Kasumi-1 (cell line): ENCODE measurements around the gene SHANK1.

Experiments
- DNase-seq, 2 experiments: peaks; one replicate each; lab custom pipeline; 2025; lab: John Stamatoyannopoulos, UW

SHANK1 gene

DNA sequence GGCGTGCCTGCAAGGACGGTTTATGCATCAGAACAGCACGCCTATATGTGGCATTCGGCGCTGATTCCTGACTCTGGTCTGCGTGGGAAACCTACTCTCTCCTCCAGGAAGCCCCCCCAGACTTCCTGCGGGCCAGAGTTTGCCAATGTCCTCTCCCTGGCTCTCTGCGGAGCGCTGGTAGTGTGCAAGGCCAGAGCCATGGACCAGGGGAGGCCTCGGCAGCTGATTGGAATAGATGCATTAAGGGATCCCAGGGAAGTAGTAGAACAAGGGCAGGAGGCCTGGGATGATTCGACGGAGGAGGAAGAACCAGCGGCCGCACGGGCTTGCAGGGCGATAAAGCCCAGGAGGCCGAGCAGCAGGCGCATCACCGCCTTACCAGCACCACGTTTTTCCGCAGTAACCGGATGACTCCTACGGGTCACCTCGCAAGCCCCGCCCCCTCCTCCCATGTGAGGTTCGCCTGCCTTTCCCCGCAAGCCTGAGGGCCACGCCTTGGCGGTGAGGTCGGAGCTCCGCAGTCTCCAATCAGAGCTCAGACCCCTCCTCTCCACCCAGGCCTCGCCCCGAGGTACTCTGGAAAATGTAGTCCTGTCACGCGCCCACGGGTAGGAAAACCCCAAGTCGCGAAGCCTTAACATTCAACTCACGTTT, 8.6 kb upstream of the SHANK1 start:
- DNase-seq = peak; percentile 95 to 97

GRCh38 chr19:50725911-50726230, 6.3 kb upstream of the SHANK1 start:
- no peak for DNase-seq

GRCh38 chr19:50725218-50725910, 5.8 kb upstream of the SHANK1 start:
- DNase-seq = no peak

DNA sequence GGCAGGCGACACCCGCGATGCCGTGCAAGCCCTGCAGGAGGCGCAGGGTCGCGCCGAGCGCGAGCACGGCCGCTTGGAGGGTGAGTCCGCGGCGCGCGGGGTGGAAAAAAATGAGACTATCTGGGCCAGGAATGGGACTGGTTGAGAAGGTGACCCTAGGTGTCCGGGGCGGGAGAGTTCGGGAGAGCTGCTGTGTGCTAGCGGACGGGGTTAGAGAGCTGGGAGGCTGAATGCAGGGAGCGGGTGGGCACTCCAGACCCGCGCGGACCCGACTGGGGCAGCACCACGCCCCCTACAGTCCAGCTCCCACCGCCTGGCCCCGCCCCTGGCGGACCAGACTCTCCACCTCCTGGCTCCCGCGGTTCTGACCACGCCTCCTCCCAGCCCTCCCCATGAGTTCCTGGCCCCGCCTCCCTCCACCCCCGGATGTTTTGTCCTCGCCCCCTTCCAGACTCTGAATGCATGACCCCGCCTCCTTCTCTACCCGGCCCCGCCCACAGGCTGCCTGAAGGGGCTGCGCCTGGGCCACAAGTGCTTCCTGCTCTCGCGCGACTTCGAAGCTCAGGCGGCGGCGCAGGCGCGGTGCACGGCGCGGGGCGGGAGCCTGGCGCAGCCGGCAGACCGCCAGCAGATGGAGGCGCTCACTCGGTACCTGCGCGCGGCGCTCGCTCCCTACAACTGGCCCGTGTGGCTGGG, 5.1 kb upstream of the SHANK1 start:
- DNase-seq = peak; percentile 97 to 98

- DNase-seq = peak in 1 of 2 experiments; percentile 34
These were observed 4.3 kb upstream of the SHANK1 start for GRCh38 chr19:50723735-50724521.

GRCh38 chr19:50723069-50723468, 3.5 kb upstream of the SHANK1 start, which contains the start of gene CLEC11A:
Gene CLEC11A, plus strand, starts transcription at chr19:50723364. Its CDS starts 162 bp downstream, at chr19:50723526.
- DNase-seq = peak; percentile 95 to 97

DNA sequence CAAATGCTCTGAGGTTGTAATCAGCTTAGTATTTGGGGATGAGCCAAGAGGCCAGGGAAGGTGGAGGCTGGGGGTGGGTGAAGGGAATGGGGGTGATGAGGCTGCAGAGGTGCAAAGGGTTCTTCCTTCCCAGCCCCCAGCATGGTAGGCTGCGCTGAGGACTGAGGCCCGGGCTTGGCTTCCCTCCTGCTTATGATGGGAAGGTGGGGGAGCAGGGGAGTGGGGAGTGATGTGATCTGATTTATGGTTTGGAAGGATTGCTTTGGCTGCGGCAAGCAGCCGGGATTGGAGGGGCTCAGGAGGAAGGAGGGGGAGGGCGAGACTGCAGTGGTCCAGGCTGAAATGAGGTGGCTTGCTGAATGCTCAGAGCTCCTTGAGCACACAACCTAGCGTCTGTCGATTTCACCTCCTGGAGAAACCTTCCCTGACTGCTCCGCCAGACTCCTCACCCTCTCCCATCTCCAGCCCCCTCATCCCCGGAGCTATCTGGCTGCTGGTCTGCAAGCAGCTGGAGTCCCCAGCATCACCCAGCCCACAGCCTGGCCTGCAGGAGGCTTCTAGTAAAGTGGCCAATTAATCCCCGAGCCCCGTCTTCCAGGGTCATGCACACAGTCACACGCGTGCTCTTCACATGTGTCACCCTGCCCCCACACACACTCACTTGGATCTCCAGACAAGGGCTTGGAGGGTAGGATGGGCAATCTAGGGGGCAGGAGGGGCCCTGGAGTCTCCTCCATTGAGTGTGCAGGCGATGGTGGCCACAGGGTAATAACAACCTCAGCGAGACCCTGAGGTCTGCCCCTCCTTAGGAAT, 2.8 kb upstream of the SHANK1 start:
- peak in 1 of 2 experiments; percentile 61 for DNase-seq

DNA sequence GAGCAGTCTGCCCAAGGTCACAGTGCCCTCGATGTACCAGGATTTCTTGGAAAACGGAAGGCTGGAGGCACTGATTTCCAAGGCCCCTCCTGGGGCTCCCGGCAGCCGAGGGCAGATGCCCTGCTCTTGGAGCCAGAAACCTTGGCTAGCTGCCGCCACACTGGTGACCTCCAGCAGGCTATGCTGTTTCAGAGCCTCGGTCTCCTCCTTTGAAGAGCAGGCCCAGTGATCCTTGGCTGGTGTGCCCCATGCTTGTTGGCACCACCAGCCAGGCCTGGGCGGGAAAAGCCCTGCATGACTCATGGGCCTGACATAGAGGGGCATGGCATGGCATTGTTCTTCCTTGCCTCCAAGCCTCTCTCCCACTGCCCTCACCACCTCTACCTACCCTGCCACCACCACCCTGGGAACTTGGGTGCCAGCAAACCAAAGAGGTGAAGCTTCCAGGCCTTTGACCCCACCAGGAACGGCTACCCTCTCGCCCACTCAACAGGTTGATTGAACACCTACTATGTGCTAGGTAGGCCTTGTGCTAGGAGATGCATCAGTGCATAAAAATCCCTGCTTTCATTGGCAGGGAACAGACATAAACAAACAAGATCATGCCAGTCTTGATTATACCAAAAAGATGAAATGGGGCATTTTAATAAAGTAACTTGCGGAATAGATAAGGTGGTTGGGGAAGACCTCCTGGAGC, 2.0 kb upstream of the SHANK1 start:
- DNase-seq = no peak

DNA sequence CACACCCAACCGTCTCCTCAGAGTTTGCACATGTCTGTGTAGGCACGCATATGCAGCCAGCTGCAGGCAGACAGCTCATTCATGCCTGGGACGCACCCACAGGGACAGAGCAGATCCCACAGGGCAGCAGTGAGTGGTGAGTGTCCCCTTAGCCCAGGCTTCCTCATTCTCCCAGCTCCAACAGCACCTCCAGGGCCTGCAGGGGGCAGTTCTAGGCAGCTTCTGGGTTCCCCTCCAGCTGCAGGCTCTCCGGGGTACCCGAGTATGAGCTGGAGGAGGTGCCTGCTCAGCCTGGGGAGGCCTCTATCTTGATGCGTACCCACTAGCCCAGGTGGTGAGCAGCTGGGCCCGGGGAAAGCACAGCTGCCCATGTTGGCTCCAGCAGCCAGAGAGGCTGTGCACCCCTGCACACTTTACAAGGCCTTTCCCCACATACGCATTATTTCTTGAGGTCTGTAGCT, 1.3 kb upstream of the SHANK1 start:
- DNase-seq = peak; percentile 81

- no peak for DNase-seq
These were observed 749 bp upstream of the SHANK1 start for GRCh38 chr19:50720181-50720920.

GRCh38 chr19:50719119-50719435, 525 bp downstream of the SHANK1 start:
- DNase-seq = no peak

DNA sequence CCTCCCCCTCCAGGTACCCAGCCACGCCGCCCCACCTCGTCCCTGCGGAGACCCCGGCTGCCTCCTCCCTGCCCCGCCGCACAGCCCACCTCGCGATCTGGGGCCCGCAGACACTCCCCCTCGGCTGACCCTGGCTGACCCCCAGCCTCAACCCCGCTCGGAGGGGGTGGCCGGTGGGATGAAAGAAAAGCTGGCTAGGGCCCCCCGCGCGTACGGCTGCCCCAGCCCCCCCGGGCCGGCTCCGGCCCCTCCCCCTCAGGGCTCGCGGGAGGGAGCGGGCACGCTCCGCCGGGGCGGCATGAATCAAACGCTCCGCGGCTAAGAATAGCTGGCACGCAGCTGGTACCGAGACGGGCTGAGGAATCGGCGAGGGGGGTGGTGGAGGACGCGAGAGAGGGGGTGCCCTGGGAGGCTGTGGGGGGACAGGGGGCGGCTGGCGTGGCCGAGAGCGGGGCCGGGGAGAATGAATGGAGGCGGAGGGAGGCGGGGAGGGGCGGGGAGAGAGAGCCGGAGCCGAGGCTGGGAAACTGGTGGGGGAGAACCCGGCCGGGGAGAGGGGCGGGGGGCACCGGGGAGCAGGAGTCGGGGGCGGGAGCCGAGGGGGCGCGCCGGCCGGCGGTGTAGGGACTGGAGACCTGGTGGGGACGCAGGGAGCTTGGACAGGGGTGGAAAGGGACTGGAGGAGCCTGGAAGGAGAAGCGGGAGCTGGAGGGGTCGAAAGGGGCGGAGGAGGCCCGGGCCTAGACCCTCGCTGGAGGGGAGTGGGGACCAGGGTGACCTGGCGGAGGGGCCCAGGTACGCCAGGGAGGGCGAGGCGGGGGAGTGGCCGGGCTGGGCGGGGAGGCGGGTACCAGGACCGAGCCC, 1.1 kb downstream of the SHANK1 start:
- peak in 1 of 2 experiments; percentile 13 for DNase-seq

GRCh38 chr19:50717891-50718254, 1.7 kb downstream of the SHANK1 start:
- no peak for DNase-seq

- no peak for DNase-seq
These were observed 2.4 kb downstream of the SHANK1 start for GRCh38 chr19:50717026-50717723.

- no peak for DNase-seq
These were observed 3.2 kb downstream of the SHANK1 start for GRCh38 chr19:50716178-50717025.

DNA sequence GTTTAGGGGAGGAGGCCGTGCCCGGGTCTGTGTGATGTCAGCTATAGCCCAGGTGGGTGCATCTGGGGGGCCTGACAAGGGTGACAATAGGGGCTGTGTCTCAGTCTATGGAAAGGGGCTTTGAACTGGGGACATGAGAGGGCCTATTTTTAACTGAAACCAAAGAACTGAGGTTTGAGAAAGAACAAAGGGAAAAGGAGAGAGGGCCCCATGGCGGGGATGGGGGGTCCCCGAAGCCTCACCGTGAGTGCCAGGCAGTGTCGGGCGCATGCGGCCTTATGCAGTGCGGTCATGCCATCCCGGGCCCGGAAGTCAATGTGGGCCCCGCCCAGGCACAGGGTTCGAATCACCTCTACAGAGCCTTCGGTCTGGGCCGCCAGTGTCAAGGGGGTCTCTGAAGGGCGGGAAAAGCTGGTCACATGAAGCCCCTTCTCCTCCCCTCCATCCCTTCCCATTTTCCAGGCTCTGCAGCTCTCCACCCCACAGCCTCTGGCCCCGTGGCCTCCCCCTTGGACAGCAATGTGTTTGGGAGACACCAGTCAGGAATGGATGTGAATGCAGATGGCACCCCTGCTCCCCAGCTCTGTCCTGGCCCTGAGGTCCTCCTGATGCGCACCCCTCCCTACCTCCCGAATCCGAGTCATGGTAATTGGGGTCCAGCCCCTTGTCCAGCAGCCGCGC, 5.9 kb downstream of the SHANK1 start:
- no peak for DNase-seq

DNA sequence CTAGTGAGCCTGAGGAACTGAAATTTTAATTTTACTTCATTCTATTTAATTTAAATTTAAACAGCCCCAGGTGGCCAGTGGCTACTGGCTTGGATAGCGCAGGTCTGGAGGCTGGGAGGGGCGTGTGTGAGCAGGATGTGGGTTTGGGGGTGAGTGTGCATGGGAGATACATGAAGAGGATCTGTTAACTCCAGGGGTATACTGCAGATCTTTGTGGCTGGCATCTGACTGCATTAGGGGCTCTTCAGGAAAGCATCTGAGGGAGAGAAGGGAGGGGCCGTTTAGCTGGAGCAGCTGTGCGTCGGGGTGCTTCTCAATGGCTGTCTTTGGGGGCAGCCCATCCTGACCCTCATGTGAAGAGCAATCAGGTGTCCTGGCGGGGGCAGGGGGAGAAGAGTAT, 6.8 kb downstream of the SHANK1 start:
- DNase-seq = no peak
